ENCODE measurements around the gene SLC36A2. TPM values are rescaled to one million over a fixed set of nuclear protein-coding genes. Genes with fewer than 3 reads are reported as not detected.

The SLC36A2 gene
- total RNA-seq, 2 experiments from 2014 or later, result not detected

GRCh38 chr5:151296478-151296830 is 50.9 kb downstream of the SLC36A2 start:
- H3K36me3 ChIP-seq (ENCODE audit: insufficient read depth, low read length), result no peaks in the 10 kb centered on the region
- no peaks in the 10 kb centered on the region for H3K79me2 ChIP-seq (ENCODE audit: insufficient read depth, low read depth, low read length)
- no peak overlapping the region for H2AFZ ChIP-seq (ENCODE audit: low read length)
- ChIA-PET CTCF (ENCODE audit: unreplicated experiment) (no interaction called here), POLR2A (no interaction called here)
- H3K9me2 ChIP-seq (ENCODE audit: insufficient read depth, low read length), result no peaks in the 10 kb centered on the region
- no peak overlapping the region for H3K27ac ChIP-seq (ENCODE audit: low read depth, low read length, poor library complexity, severe bottlenecking)
- TF ChIP-seq CTCF (conservative IDR thresholded peaks at IDR 0.05; ENCODE audit: low read length) (no peak), EZH2phosphoT487 (IDR thresholded peaks at IDR 0.05; ENCODE audit: borderline replicate concordance, low read depth, low read length) (no peak)
- H3K4me1 ChIP-seq (ENCODE audit: insufficient read depth, low read length, poor library complexity, severe bottlenecking), result no peaks in the 10 kb centered on the region
- no TSS peak for BruUV-seq (replicated peaks)
- H3K9me3 ChIP-seq (ENCODE audit: low read length), result no peaks in the 10 kb centered on the region
- H3K4me2 ChIP-seq (ENCODE audit: low read length), result no peak overlapping the region
- H3K4me3 ChIP-seq (ENCODE audit: low read depth, low read length, poor library complexity, severe bottlenecking), result no peak overlapping the region
- H4K20me1 ChIP-seq (ENCODE audit: insufficient read depth, low read length), result no peaks in the 10 kb centered on the region
- no peak for DNase-seq (ENCODE audit: low spot score)
- intact Hi-C loops (cut with micrococcal nuclease; ENCODE audit: unreplicated experiment), result no loop called here

GRCh38 chr5:151295791-151296477 is 51.4 kb downstream of the SLC36A2 start:
- intact Hi-C loops (cut with micrococcal nuclease; ENCODE audit: unreplicated experiment), result no loop called here
- H4K20me1 ChIP-seq (ENCODE audit: insufficient read depth, low read length), result no peaks in the 10 kb centered on the region
- CTCF ChIA-PET (ENCODE audit: unreplicated experiment), result no interaction called here
- no peak overlapping the region for H3K27ac ChIP-seq (ENCODE audit: low read depth, low read length, poor library complexity, severe bottlenecking)
- no peaks in the 10 kb centered on the region for H3K4me1 ChIP-seq (ENCODE audit: insufficient read depth, low read length, poor library complexity, severe bottlenecking)
- no peaks in the 10 kb centered on the region for H3K36me3 ChIP-seq (ENCODE audit: insufficient read depth, low read length)
- no peak overlapping the region for H3K4me3 ChIP-seq (ENCODE audit: low read depth, low read length, poor library complexity, severe bottlenecking)
- H3K79me2 ChIP-seq (ENCODE audit: insufficient read depth, low read depth, low read length), result no peaks in the 10 kb centered on the region
- no peak overlapping the region for H2AFZ ChIP-seq (ENCODE audit: low read length)
- TF ChIP-seq EZH2phosphoT487 (IDR thresholded peaks at IDR 0.05; ENCODE audit: borderline replicate concordance, low read depth, low read length) (no peak), CTCF (conservative IDR thresholded peaks at IDR 0.05; ENCODE audit: low read length) (no peak)
- no peak overlapping the region for H3K4me2 ChIP-seq (ENCODE audit: low read length)
- no peaks in the 10 kb centered on the region for H3K9me3 ChIP-seq (ENCODE audit: low read length)
- DNase-seq (ENCODE audit: low spot score), result no peak
- no peaks in the 10 kb centered on the region for H3K9me2 ChIP-seq (ENCODE audit: insufficient read depth, low read length)
- no TSS peak for BruUV-seq (replicated peaks)
- POLR2A ChIA-PET, result no interaction called here

GRCh38 chr5:151295138-151295537 is 52.2 kb downstream of the SLC36A2 start:
- intact Hi-C loops (cut with micrococcal nuclease; ENCODE audit: unreplicated experiment), result no loop called here
- Histone ChIP-seq H3K4me2 (ENCODE audit: low read length) (no peak overlapping the region), H3K9me2 (ENCODE audit: insufficient read depth, low read length) (no peaks in the 10 kb centered on the region; the same call in 1 of the 2 replicates), H3K4me3 (ENCODE audit: low read depth, low read length, poor library complexity, severe bottlenecking) (no peak overlapping the region), H3K27ac (ENCODE audit: low read depth, low read length, poor library complexity, severe bottlenecking) (no peak overlapping the region), H2AFZ (ENCODE audit: low read length) (no peak overlapping the region), H3K9me3 (ENCODE audit: low read length) (no peaks in the 10 kb centered on the region), H3K4me1 (ENCODE audit: insufficient read depth, low read length, poor library complexity, severe bottlenecking) (no peaks in the 10 kb centered on the region), H4K20me1 (ENCODE audit: insufficient read depth, low read length) (no peaks in the 10 kb centered on the region), H3K79me2 (ENCODE audit: insufficient read depth, low read depth, low read length) (no peaks in the 10 kb centered on the region), H3K36me3 (ENCODE audit: insufficient read depth, low read length) (no peaks in the 10 kb centered on the region)
- no peak for DNase-seq (ENCODE audit: low spot score)
- ChIA-PET POLR2A (no interaction called here), CTCF (ENCODE audit: unreplicated experiment) (no interaction called here)
- TF ChIP-seq EZH2phosphoT487 (IDR thresholded peaks at IDR 0.05; ENCODE audit: borderline replicate concordance, low read depth, low read length) (no peak), CTCF (conservative IDR thresholded peaks at IDR 0.05; ENCODE audit: low read length) (no peak)
- no TSS peak for BruUV-seq (replicated peaks)

All from OCI-LY7 (cell line).